Type B pancreatic cell (in vitro differentiated cells): ENCODE data around the gene IGF1. TPM values are rescaled to one million over a fixed set of nuclear protein-coding genes. Genes with fewer than 3 reads are reported as not detected.

Source experiments
- DNase-seq: peaks from one replicate; pipeline ENCODE4 v3.0.0; 2021; ENCODE audit warnings: mixed read lengths; ENCODE audit not compliant: unreplicated experiment; ENCODE audit errors: extremely low spot score
- H3K27ac Mint-ChIP-seq: 2 replicates; pipeline ENCODE4 v1.8.0; 2021; ENCODE audit warnings: mild to moderate bottlenecking, mixed read lengths
- H3K27me3 Mint-ChIP-seq: 2 replicates; pipeline ENCODE4 v1.8.0; 2021; ENCODE audit warnings: mixed read lengths
- H3K36me3 Mint-ChIP-seq: 2 replicates; pipeline ENCODE4 v1.8.0; 2021; ENCODE audit warnings: mixed read lengths
- H3K4me1 Mint-ChIP-seq: one replicate; pipeline ENCODE4 v1.8.0; 2021; ENCODE audit warnings: mixed read lengths; ENCODE audit not compliant: unreplicated experiment
- H3K4me3 Mint-ChIP-seq: 2 replicates; pipeline ENCODE4 v1.8.0; 2021; ENCODE audit warnings: mild to moderate bottlenecking, mixed read lengths
- H3K9me3 Mint-ChIP-seq: 2 replicates; pipeline ENCODE4 v1.8.0; 2021; ENCODE audit warnings: mixed read lengths
- total RNA-seq: library from RNA; stranded (reverse); gene quantifications from 2 replicates; pipeline ENCODE4 v1.2.1, GENCODE V29; 2021; ENCODE audit warnings: low replicate concordance
- TF ChIP-seq, protein P1 (sequence below): fragments of 200-600 bp; sonication (generic); conservative IDR thresholded peaks from 2 replicates; pipeline ENCODE4 v1.5.0; 2021; ENCODE audit warnings: antibody characterized with exemption, mild to moderate bottlenecking

The IGF1 gene
- total RNA-seq, 1 donor from 2014 or later, result 16.1 TPM

DNA sequence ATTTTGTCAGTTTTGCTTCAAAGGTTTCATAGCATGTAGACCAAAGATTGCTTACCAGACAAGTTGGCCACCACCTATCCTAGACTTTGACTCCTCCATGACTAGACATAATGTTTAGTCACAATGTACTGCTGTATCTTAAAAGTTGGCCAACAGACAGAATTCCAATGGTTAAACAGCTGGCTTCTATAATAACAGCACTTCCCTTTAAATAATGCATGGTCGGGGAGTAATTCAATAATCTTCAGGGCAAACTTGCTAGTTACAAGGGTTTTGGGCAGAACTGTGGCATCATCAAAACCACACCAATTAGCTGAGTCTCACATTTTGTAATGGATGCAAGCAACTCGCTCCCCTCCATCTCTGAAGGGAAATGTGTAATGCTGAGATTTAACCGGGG is 56.9 kb downstream of the IGF1 start:
- Mint-ChIP-seq H3K4me1 (no peaks in the 10 kb centered on the region), H3K4me3 (no peak overlapping the region), H3K36me3 (no peaks in the 10 kb centered on the region), H3K27me3 (no peaks in the 10 kb centered on the region), H3K9me3 (no peaks in the 10 kb centered on the region), H3K27ac (no peak overlapping the region)
- TF ChIP-seq, protein P1, sequence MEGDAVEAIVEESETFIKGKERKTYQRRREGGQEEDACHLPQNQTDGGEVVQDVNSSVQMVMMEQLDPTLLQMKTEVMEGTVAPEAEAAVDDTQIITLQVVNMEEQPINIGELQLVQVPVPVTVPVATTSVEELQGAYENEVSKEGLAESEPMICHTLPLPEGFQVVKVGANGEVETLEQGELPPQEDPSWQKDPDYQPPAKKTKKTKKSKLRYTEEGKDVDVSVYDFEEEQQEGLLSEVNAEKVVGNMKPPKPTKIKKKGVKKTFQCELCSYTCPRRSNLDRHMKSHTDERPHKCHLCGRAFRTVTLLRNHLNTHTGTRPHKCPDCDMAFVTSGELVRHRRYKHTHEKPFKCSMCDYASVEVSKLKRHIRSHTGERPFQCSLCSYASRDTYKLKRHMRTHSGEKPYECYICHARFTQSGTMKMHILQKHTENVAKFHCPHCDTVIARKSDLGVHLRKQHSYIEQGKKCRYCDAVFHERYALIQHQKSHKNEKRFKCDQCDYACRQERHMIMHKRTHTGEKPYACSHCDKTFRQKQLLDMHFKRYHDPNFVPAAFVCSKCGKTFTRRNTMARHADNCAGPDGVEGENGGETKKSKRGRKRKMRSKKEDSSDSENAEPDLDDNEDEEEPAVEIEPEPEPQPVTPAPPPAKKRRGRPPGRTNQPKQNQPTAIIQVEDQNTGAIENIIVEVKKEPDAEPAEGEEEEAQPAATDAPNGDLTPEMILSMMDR, result no peak
- no peak for DNase-seq

DNA sequence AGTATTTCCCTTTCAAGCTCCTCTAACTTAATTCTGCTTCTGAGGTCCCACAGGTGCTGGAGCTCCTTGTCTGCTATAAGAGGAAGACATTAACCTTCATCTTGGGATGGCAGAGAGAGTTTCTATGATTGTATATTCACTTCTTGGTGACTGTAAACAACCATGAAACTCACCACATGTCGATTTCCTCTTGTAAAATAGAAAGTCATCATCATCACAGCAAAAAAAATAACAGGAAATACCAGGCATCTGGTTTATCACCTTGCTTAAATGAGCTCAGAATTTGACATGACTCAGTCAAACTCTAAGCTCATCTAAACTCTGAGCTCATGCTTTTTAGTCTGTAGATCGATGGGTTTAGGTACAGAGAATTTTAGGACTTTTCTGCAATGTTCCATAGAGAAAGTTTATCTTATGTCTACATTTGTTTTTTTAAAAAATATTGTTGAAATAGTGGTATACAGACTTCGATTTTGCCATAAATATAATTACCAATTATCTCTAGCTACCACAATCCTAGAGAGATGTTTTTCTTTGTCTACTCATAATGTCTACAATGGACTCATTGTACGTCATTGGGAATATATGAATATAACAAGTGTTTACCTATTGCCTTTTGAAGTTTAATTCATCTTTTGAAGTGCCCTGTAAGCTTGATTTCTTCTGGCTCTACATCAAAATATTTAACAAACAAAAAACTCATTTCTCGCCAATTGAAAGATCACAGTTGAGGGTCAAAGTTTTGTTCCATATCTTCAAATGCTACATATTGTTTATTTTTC is 58.4 kb downstream of the IGF1 start:
- Mint-ChIP-seq H3K36me3 (no peaks in the 10 kb centered on the region), H3K4me1 (no peaks in the 10 kb centered on the region), H3K27ac (no peak overlapping the region), H3K27me3 (no peaks in the 10 kb centered on the region), H3K4me3 (no peak overlapping the region), H3K9me3 (no peaks in the 10 kb centered on the region)
- TF ChIP-seq, protein P1, result no peak
- DNase-seq, result no peak

DNA sequence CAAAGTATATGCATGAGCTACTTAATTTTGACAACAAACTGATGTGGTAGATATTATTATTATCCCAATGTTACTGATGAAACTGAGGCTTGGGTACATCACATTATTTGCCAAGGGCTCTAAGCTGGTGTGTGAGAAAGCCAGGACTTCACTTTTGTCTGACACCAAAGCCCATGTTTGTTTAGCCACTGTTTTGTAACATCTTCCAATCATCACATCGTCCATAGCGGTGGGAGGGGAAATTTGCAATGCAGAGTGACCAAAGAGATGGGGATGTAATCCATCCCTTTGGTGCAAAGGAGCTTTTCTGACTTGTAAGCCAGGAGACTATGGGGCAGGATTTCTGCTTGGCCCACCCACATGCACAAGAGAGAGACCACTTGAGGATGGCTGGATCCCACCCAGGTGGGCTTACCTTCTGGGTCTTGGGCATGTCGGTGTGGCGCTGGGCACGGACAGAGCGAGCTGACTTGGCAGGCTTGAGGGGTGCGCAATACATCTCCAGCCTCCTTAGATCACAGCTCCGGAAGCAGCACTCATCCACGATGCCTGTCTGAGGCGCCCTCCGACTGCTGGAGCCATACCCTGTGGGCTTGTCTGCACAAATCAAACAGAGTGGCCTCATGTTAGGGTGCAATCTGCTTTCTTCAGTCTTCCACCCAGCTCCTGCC is 61.1 kb downstream of the IGF1 start:
- H3K9me3 Mint-ChIP-seq, result peaks cover 9% of the 10 kb centered on the region
- TF ChIP-seq, protein P1, result no peak
- H3K36me3 Mint-ChIP-seq, result peaks cover 3% of the 10 kb centered on the region
- H3K27ac Mint-ChIP-seq, result no peak overlapping the region
- DNase-seq, result no peak
- peaks cover 11% of the 10 kb centered on the region for H3K27me3 Mint-ChIP-seq
- no peaks in the 10 kb centered on the region for H3K4me1 Mint-ChIP-seq
- no peak overlapping the region for H3K4me3 Mint-ChIP-seq

DNA sequence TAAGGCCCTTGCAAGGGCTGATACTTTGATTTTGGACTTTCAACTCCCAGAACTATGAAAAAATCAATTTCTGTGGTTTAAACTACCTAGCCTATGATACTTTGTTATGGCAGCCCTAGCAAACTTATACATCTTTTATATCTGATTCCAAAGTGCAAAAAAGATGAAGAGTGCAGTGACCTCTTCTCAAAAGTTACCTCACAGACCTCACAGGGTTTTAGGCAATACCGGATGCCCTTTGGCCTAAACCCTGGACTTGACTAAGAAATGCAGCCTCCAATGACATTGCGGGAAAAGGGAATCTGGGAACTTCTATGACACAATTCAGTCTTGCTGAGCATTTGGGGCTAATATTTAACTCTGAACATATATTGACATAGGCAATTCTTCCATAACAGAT is 63.3 kb downstream of the IGF1 start:
- TF ChIP-seq, protein P1, result no peak
- Mint-ChIP-seq H3K27me3 (peaks cover 11% of the 10 kb centered on the region), H3K27ac (no peak overlapping the region), H3K9me3 (peaks cover 9% of the 10 kb centered on the region), H3K36me3 (peaks cover 3% of the 10 kb centered on the region), H3K4me1 (no peaks in the 10 kb centered on the region), H3K4me3 (no peak overlapping the region)
- no peak for DNase-seq

DNA sequence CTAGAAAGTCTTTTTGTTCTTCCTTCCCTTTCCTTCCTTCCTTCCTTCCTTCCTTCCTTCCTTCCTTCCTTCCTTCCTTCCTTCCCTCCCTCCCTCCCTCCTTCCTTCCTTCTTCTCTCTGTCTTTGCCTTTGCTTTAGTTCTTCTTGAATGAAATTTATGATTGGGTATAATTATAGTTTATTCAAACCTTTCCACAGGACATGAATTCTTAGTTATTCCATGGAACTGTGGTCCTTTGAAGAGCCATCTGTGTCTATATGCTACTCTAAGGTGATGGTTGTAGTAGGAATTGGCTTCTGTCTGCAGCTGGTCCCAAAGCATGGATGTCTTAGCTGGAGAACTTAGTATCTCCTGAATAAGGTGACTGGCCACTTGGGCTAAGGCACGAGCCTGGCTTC is 64.8 kb downstream of the IGF1 start:
- peaks cover 11% of the 10 kb centered on the region for H3K27me3 Mint-ChIP-seq
- DNase-seq, result no peak
- TF ChIP-seq, protein P1, result no peak
- no peak overlapping the region for H3K27ac Mint-ChIP-seq
- no peaks in the 10 kb centered on the region for H3K4me1 Mint-ChIP-seq
- H3K4me3 Mint-ChIP-seq, result no peak overlapping the region
- H3K36me3 Mint-ChIP-seq, result peaks cover 3% of the 10 kb centered on the region
- H3K9me3 Mint-ChIP-seq, result peaks cover 9% of the 10 kb centered on the region
